ENCODE results near the gene VTI1B.

The VTI1B gene

GRCh38 chr14:67694791-67695393 is 20.5 kb upstream of the VTI1B start:
- TF ChIP-seq GATA2 (IDR thresholded peaks at IDR 0.05; ENCODE audit: low read depth, low read length) (no peak), GATA3 (IDR thresholded peaks at IDR 0.05; ENCODE audit: low read depth, low read length) (no peak)

GRCh38 chr14:67690011-67690410 is 15.6 kb upstream of the VTI1B start:
- TF ChIP-seq GATA2 (IDR thresholded peaks at IDR 0.05; ENCODE audit: low read depth, low read length) (no peak), GATA3 (IDR thresholded peaks at IDR 0.05; ENCODE audit: low read depth, low read length) (no peak)

- TF ChIP-seq GATA3 (IDR thresholded peaks at IDR 0.05; ENCODE audit: low read depth, low read length) (no peak), GATA2 (IDR thresholded peaks at IDR 0.05; ENCODE audit: low read depth, low read length) (no peak)
These were observed 9.4 kb upstream of the VTI1B start for GRCh38 chr14:67683842-67684241.

DNA sequence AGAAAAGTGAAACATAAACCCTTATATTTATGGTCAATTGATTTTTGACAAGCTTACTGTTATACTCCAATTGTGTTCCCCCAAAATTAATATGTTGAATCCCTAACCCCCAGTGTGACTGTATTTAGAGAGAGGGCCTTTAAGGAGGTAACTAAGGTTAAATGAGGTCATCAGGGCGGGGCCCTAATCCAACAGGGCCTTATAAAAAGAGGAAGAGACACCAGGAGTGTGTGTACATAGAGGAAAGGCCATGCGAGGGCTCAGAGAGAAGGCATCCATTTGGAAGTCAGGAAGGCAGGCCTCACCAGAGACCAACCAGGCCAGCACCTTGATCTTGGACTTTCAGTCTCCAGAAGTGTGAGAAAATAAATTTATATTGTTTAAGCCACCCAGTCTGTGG is 6.5 kb upstream of the VTI1B start:
- TF ChIP-seq GATA2 (IDR thresholded peaks at IDR 0.05; ENCODE audit: low read depth, low read length) = no peak
- TF ChIP-seq GATA3 (IDR thresholded peaks at IDR 0.05; ENCODE audit: low read depth, low read length) = no peak

- TF ChIP-seq GATA2 (IDR thresholded peaks at IDR 0.05; ENCODE audit: low read depth, low read length) (no peak), GATA3 (IDR thresholded peaks at IDR 0.05; ENCODE audit: low read depth, low read length) (no peak)
These were observed 5.7 kb upstream of the VTI1B start for GRCh38 chr14:67680121-67680602.

GRCh38 chr14:67679006-67679405 is 4.6 kb upstream of the VTI1B start:
- TF ChIP-seq GATA3 (IDR thresholded peaks at IDR 0.05; ENCODE audit: low read depth, low read length) = no peak
- TF ChIP-seq GATA2 (IDR thresholded peaks at IDR 0.05; ENCODE audit: low read depth, low read length) = no peak

DNA sequence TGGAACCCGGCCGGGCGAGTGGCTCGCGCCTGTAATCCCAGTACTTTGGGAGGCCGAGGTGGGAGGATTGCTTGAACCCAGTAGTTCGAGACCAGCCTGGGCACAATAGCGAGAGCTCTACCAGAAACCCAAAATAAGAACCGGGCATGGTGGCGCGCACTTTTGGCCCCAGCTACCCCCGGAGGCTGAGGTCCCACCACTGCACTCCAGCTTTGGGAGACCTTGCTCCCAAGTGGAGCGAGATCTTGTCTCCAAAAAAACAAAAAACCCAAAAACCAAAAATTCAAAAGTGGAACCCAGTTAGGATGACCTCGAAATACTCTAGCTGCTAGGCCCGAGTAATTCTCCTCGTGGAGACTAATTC is 769 bp upstream of the VTI1B start:
- no peak for TF ChIP-seq GATA3 (IDR thresholded peaks at IDR 0.05; ENCODE audit: low read depth, low read length)
- TF ChIP-seq GATA2 (IDR thresholded peaks at IDR 0.05; ENCODE audit: low read depth, low read length) = no peak

DNA sequence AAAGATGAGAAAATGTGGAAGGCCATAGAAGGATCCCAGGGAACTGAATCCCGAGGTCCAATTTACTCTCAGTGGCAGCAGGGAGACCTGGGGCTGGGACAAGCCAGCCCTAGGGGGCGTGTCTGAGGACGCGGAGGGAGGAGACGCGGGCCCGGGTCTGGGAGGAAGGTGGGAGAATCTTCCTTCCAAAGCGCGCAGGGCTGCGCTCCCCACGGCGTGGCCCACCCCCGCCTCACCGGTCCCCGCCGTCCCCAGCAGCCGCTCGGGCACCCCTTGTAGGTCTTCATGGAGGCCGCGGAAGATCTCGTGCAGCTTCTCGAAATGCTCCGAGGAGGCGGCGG is 323 bp downstream of the VTI1B start:
- TF ChIP-seq GATA3 (IDR thresholded peaks at IDR 0.05; ENCODE audit: low read depth, low read length) (no peak), GATA2 (IDR thresholded peaks at IDR 0.05; ENCODE audit: low read depth, low read length) (no peak)

- TF ChIP-seq GATA3 (IDR thresholded peaks at IDR 0.05; ENCODE audit: low read depth, low read length) = no peak
These were observed 981 bp downstream of the VTI1B start for GRCh38 chr14:67673451-67673850.

DNA sequence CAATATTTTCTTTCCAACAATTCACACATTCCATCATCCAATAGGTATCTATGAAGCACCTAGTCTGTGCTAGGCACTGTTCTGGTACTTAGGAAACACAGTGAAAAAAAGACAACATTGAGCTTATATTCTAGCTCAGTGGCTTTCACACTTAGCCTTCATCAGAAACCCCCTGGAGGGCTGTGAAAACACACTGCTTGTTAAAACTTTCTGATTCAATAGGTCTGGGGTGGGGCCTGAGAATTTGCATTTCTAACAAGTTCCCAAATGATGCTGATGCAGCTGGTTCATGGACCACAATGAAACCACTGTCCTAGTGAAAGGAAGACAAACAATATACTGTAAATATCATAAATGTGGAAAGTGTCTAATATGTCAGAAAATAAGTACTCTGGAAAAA is 5.9 kb downstream of the VTI1B start:
- no peak for TF ChIP-seq GATA3 (IDR thresholded peaks at IDR 0.05; ENCODE audit: low read depth, low read length)
- TF ChIP-seq GATA2 (IDR thresholded peaks at IDR 0.05; ENCODE audit: low read depth, low read length) = no peak

DNA sequence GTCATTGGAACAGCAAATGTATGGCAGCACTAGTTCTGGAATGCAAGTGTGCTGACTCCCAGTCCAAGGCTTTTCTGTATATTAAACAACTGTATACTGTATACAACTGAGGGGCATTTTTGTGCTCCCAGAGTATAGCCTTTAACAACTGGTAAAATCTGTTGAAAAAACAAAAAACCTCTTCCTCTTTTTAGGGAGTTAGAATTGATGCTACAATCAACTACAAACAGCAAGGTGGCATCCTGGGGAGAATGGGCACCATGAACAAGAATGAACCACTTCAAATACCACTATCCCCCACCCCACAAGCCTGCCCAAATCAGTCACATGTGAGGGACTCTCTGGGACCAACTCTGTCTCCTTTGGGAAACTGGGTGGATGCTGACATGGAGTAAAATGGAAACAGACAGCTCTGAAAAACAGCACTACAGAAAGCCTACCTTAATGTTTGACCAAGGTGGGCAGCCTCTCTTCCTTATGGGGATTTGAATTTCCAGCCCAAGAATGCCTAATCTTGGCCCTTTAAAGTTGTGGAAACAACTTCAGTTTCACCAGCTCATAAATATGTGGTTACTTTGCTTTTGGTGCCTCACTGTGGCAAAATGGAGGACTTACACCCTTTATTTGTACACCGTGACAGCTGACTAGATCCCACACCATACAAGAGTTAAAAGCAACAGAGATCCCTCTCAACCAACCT is 7.5 kb downstream of the VTI1B start:
- TF ChIP-seq GATA2 (IDR thresholded peaks at IDR 0.05; ENCODE audit: low read depth, low read length) (no peak), GATA3 (IDR thresholded peaks at IDR 0.05; ENCODE audit: low read depth, low read length) (no peak)

DNA sequence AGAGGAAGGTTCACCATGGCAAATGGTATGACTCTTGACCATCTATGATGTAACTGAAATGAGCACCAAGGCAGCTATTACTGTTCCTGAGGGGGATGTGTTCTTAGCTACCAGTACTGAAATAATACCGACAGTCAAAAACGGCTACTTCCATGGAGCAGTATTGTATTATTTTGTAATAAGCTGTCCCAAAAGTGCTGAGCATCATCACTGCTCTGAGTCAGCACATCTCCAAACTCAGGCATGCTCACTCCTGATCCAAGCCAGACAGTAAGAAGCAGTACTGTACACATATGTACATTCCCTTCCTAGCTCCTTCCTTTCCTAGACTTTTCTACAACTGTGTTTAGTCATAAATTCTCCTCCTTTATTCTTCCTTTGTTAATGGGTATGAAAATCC is 8.6 kb downstream of the VTI1B start:
- no peak for TF ChIP-seq GATA3 (IDR thresholded peaks at IDR 0.05; ENCODE audit: low read depth, low read length)
- TF ChIP-seq GATA2 (IDR thresholded peaks at IDR 0.05; ENCODE audit: low read depth, low read length) = no peak

GRCh38 chr14:67663633-67664032 is 10.8 kb downstream of the VTI1B start:
- TF ChIP-seq GATA2 (IDR thresholded peaks at IDR 0.05; ENCODE audit: low read depth, low read length) = no peak
- no peak for TF ChIP-seq GATA3 (IDR thresholded peaks at IDR 0.05; ENCODE audit: low read depth, low read length)

GRCh38 chr14:67653651-67654280 is 20.7 kb downstream of the VTI1B start:
- TF ChIP-seq GATA2 (IDR thresholded peaks at IDR 0.05; ENCODE audit: low read depth, low read length) = no peak
- TF ChIP-seq GATA3 (IDR thresholded peaks at IDR 0.05; ENCODE audit: low read depth, low read length) = no peak

DNA sequence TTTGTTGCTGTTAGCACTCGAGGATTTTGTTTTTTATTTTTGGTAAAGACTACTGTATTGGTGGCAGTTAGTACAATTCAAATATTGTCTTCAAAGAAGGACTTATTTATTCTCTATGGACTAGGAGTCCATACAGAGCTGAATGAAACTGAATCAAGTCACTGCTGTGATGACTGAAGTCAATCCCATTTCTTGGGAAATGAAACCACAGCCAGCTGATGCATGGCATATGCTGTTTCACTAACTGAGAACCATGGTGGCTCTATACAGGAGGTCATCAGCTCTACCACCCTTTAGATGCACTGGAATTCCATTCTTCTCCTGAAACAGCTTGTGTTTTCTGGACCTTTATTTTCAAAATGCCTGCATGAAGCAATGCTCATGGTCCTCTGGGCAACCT is 22.2 kb downstream of the VTI1B start:
- no peak for TF ChIP-seq GATA2 (IDR thresholded peaks at IDR 0.05; ENCODE audit: low read depth, low read length)
- no peak for TF ChIP-seq GATA3 (IDR thresholded peaks at IDR 0.05; ENCODE audit: low read depth, low read length)
